ENCODE measurements around the gene ANO1.

ANO1 gene

DNA sequence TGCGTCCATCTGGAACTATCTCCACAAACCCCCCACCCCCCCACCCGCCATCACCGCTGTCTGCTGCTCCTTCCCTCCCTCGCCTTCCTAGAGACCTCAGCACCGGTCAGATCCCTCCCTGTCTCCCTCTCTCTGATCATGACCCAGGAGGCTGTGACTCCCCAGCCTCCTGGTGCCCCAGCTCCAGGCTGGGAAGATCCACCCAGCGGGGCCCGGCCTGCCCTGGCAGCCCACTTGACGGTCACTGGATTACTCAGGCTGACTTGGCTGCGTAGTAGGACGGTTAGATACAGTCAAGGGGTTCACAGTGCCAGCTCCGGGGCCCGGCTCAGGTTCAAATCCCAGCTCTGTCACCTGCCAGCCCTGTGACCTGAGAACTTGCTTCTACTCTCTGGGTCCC lies 59.3 kb downstream of the ANO1 start:
- TF ChIP-seq, protein P1, sequence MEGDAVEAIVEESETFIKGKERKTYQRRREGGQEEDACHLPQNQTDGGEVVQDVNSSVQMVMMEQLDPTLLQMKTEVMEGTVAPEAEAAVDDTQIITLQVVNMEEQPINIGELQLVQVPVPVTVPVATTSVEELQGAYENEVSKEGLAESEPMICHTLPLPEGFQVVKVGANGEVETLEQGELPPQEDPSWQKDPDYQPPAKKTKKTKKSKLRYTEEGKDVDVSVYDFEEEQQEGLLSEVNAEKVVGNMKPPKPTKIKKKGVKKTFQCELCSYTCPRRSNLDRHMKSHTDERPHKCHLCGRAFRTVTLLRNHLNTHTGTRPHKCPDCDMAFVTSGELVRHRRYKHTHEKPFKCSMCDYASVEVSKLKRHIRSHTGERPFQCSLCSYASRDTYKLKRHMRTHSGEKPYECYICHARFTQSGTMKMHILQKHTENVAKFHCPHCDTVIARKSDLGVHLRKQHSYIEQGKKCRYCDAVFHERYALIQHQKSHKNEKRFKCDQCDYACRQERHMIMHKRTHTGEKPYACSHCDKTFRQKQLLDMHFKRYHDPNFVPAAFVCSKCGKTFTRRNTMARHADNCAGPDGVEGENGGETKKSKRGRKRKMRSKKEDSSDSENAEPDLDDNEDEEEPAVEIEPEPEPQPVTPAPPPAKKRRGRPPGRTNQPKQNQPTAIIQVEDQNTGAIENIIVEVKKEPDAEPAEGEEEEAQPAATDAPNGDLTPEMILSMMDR (IDR thresholded peaks at IDR 0.05; ENCODE audit: low read depth, low read length) = no peak
- TF ChIP-seq EZH2phosphoT487 (IDR thresholded peaks at IDR 0.05; ENCODE audit: low read depth) = no peak
- Histone ChIP-seq H3K79me2 (ENCODE audit: low read length) (no peaks in the 10 kb centered on the region), H2AFZ (ENCODE audit: low read depth, low read length) (no peak overlapping the region), H3K27me3 (ENCODE audit: low read depth, low read length) (peaks cover 52% of the 10 kb centered on the region), H3K4me3 (ENCODE audit: low read length) (no peak overlapping the region), H3K4me2 (ENCODE audit: low read length) (no peak overlapping the region), H3K27ac (ENCODE audit: low read length) (no peak overlapping the region), H3K4me1 (ENCODE audit: low read length) (no peaks in the 10 kb centered on the region), H3K9ac (ENCODE audit: low read length) (no peak overlapping the region), H3K36me3 (replicated peaks; ENCODE audit: low read depth, low read length) (no peaks in the 10 kb centered on the region), H3K9me3 (ENCODE audit: insufficient read depth, low read length) (no peaks in the 10 kb centered on the region), H4K20me1 (ENCODE audit: insufficient read depth, low read length) (no peaks in the 10 kb centered on the region)

DNA sequence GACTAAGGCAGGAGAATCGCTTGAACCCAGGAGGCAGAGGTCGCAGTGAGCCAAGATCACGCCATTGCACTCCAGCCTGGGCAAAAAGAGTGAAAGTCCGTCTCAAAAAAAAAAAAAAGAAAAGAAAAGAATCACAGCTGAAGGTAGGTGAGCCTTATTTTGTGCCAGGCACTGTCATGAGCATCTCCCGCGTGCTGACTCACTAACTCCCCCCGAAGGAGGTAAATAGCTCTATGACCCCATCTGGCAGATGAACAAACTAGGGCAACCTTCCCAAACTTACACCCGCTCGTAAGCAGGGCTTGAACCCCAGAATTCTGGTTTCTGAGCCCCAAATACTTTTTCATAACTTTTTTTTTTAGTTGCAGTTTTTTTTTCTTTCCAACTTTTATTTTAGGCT lies 60.3 kb downstream of the ANO1 start:
- Histone ChIP-seq H3K4me3 (ENCODE audit: low read length) (no peak overlapping the region), H3K79me2 (ENCODE audit: low read length) (no peaks in the 10 kb centered on the region), H3K9ac (ENCODE audit: low read length) (no peak overlapping the region), H4K20me1 (ENCODE audit: insufficient read depth, low read length) (no peaks in the 10 kb centered on the region), H3K9me3 (ENCODE audit: insufficient read depth, low read length) (no peaks in the 10 kb centered on the region), H3K36me3 (replicated peaks; ENCODE audit: low read depth, low read length) (no peaks in the 10 kb centered on the region), H3K27ac (ENCODE audit: low read length) (no peak overlapping the region), H3K4me1 (ENCODE audit: low read length) (no peaks in the 10 kb centered on the region), H3K4me2 (ENCODE audit: low read length) (no peak overlapping the region), H3K27me3 (ENCODE audit: low read depth, low read length) (peaks cover 51% of the 10 kb centered on the region), H2AFZ (ENCODE audit: low read depth, low read length) (no peak overlapping the region)
- TF ChIP-seq, protein P1 (IDR thresholded peaks at IDR 0.05; ENCODE audit: low read depth, low read length) = 0 out of 2 replicates have a peak, but pooled peaks have one; percentile 6
- no peak for TF ChIP-seq EZH2phosphoT487 (IDR thresholded peaks at IDR 0.05; ENCODE audit: low read depth)

DNA sequence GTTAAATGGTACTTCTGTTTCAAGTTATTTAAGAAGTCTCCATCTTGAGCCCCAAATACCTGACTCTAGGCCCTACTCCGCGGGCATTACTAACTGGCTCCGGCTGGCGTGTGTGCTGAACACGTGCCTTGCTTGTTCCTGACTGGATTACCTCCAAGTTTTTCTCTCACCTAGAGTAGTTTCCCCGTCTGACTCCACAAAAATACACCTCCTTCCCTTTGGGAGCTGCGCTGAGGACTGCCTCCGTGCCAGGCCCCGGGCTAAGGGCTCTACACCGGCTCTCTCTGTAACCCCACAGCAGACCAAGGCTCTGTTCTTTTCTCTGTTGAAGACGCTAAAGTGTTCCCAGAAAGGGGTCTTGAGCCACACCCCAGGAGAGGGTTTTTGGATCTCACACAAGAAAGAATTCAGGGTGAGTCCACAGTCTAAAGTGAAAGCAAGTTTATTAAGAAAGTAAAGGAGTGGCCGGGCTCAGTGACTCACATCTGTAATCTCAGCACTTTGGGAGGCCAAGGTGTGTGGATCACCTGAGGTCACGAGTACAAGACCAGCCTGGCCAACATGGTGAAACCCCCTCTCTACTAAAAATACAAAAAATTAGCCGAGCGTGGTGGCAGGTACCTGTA lies 61.8 kb downstream of the ANO1 start:
- Histone ChIP-seq H3K4me3 (ENCODE audit: low read length) (no peak overlapping the region), H3K36me3 (replicated peaks; ENCODE audit: low read depth, low read length) (no peaks in the 10 kb centered on the region), H2AFZ (ENCODE audit: low read depth, low read length) (no peak overlapping the region), H3K9ac (ENCODE audit: low read length) (no peak overlapping the region), H3K4me2 (ENCODE audit: low read length) (no peak overlapping the region), H4K20me1 (ENCODE audit: insufficient read depth, low read length) (no peaks in the 10 kb centered on the region), H3K27me3 (ENCODE audit: low read depth, low read length) (peaks cover 43% of the 10 kb centered on the region), H3K79me2 (ENCODE audit: low read length) (no peaks in the 10 kb centered on the region), H3K9me3 (ENCODE audit: insufficient read depth, low read length) (no peaks in the 10 kb centered on the region), H3K4me1 (ENCODE audit: low read length) (no peaks in the 10 kb centered on the region), H3K27ac (ENCODE audit: low read length) (no peak overlapping the region)
- TF ChIP-seq EZH2phosphoT487 (IDR thresholded peaks at IDR 0.05; ENCODE audit: low read depth) = no peak
- TF ChIP-seq, protein P1 (IDR thresholded peaks at IDR 0.05; ENCODE audit: low read depth, low read length) = no peak

DNA sequence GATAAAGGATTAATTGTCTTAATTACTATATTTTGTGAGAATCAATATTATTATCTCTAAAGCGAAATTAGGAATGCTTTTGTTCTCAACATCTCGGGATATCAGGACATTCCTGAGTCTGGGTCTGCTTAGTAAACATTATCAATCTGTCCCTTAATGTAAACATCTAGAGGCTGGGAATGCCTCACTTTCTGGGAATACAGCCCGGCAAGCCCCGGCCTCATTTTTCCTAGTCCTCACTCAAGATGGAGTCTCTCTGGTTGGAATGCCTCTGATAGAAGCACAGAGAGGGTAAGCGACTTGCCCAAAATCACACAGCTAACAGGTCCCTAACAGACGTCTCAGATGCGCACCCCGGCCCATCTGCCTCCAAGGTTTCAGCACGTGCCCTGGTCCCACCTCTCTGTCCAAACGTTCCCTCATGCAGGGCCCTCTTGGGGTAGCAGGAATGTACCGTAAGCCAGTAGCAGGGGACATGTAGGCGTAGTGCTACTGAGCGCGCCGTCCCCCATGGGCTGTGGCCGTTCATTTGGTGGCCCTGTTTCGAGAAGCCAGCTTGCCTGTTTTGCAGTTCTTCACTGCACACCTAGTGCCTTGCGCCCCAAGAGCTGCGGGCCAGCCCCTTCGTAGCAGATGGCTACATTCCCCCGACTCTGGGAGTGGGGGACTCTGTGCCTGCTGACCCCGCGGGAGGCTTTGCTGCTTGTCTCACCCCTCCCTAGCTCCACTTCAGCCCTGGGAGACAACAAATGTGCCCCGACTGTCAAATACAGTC lies 62.8 kb downstream of the ANO1 start:
- H3K36me3 ChIP-seq (replicated peaks; ENCODE audit: low read depth, low read length) = no peaks in the 10 kb centered on the region

More for the DNA sequence above, 62.8 kb downstream of the ANO1 start:
- Histone ChIP-seq H3K9ac (ENCODE audit: low read length) (no peak overlapping the region), H3K4me2 (ENCODE audit: low read length) (no peak overlapping the region), H3K9me3 (ENCODE audit: insufficient read depth, low read length) (no peaks in the 10 kb centered on the region), H4K20me1 (ENCODE audit: insufficient read depth, low read length) (no peaks in the 10 kb centered on the region), H3K27me3 (ENCODE audit: low read depth, low read length) (peaks cover 35% of the 10 kb centered on the region), H2AFZ (ENCODE audit: low read depth, low read length) (no peak overlapping the region), H3K4me1 (ENCODE audit: low read length) (no peaks in the 10 kb centered on the region), H3K79me2 (ENCODE audit: low read length) (no peaks in the 10 kb centered on the region), H3K27ac (ENCODE audit: low read length) (no peak overlapping the region), H3K4me3 (ENCODE audit: low read length) (no peak overlapping the region)
- no peak for TF ChIP-seq EZH2phosphoT487 (IDR thresholded peaks at IDR 0.05; ENCODE audit: low read depth)
- TF ChIP-seq, protein P1 (IDR thresholded peaks at IDR 0.05; ENCODE audit: low read depth, low read length) = no peak

All from OCI-LY3 (cell line).